Activated CD4-positive, CD25-positive, alpha-beta regulatory T cell treated with anti-CD3 and anti-CD28 coated beads, Interleukin-2, amount 50 U/mL, for 16 hours (primary cell): ENCODE results near the gene MFAP2.
"Not testable (repeated sequence)": the region's sequence is repeated elsewhere in the genome, so short reads cannot be mapped to it uniquely, and the experiment has no call there.

Experiments used
- DNase-seq: peaks from one replicate; pipeline ENCODE4 v3.0.0-alpha.2; 2020; ENCODE audit warnings: low read depth, low spot score

The MFAP2 gene

GRCh38 chr1:16964169-16964568, 16.3 kb downstream of the MFAP2 start:
- not testable (repeated sequence) for DNase-seq

GRCh38 chr1:16961297-16962133, 18.9 kb downstream of the MFAP2 start:
- DNase-seq: no peak

- DNase-seq: peak; percentile 45
Observed at GRCh38 chr1:16960560-16961296, 19.7 kb downstream of the MFAP2 start.

- no peak for DNase-seq
Observed at GRCh38 chr1:16958475-16958874, 21.9 kb downstream of the MFAP2 start.

- DNase-seq: no peak
Observed at GRCh38 chr1:16957731-16958130, 22.7 kb downstream of the MFAP2 start.

GRCh38 chr1:16956775-16957174, 23.6 kb downstream of the MFAP2 start:
- DNase-seq: no peak

GRCh38 chr1:16955186-16955585, 25.2 kb downstream of the MFAP2 start:
- DNase-seq: no peak

GRCh38 chr1:16954579-16954978, 25.8 kb downstream of the MFAP2 start:
- no peak for DNase-seq

GRCh38 chr1:16952376-16952775, 28.0 kb downstream of the MFAP2 start:
- DNase-seq: not testable (repeated sequence)

- not testable (repeated sequence) for DNase-seq
Observed at GRCh38 chr1:16949026-16949425, 31.4 kb downstream of the MFAP2 start.

GRCh38 chr1:16948282-16948891, 32.0 kb downstream of the MFAP2 start:
- not testable (repeated sequence) for DNase-seq

GRCh38 chr1:16946646-16947045, 33.8 kb downstream of the MFAP2 start:
- DNase-seq: no peak

GRCh38 chr1:16946185-16946584, 34.2 kb downstream of the MFAP2 start:
- not testable (repeated sequence) for DNase-seq

GRCh38 chr1:16945512-16945911, 34.9 kb downstream of the MFAP2 start:
- DNase-seq: not testable (repeated sequence)

GRCh38 chr1:16944038-16944437, 36.4 kb downstream of the MFAP2 start:
- DNase-seq: no peak

GRCh38 chr1:16939386-16940180, 40.8 kb downstream of the MFAP2 start:
- not testable (repeated sequence) for DNase-seq

- no peak for DNase-seq
Observed at GRCh38 chr1:16938351-16939321, 41.8 kb downstream of the MFAP2 start.

GRCh38 chr1:16936580-16936979, 43.8 kb downstream of the MFAP2 start:
- not testable (repeated sequence) for DNase-seq

- not testable (repeated sequence) for DNase-seq
Observed at GRCh38 chr1:16933945-16934344, 46.5 kb downstream of the MFAP2 start.

- DNase-seq: not testable (repeated sequence)
Observed at GRCh38 chr1:16931206-16931934, 49.0 kb downstream of the MFAP2 start.
